ENCODE data around the gene SPPL2B.

The SPPL2B gene

DNA sequence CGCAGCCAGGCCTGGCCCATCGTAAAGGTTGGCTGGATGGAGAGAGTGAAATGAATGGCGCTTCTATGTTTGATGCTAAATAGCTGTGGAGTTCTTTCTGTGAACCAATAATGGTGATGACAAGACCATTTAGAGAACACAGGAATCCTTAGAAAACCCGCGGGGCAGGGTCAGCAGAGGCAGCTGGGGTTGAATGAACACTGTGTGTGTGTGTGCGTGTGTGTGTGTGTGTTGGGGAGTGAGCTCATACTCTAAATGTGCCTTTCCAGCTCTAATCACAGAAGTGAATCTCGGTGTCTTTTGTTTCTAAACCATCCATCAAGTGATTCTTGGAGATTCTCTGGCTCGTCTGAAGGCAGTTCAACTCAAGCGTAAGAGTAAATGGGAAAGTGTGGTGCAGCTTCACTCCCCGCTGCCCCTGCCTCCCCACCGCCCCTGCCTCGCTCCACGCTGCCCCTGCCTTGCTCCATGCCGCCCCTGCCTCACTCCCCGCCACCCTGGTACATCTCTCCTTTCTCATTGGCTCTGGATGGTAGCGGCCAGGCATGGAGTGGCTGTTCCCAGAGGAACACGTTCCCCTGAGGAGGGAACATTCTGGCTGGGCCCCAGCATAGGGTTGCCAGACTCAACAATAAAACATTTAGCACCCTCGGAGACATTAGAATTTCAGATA is 52.8 kb downstream of the SPPL2B start:
- DNase-seq (ENCODE audit: extremely low read depth, low read depth), result no peak

DNA sequence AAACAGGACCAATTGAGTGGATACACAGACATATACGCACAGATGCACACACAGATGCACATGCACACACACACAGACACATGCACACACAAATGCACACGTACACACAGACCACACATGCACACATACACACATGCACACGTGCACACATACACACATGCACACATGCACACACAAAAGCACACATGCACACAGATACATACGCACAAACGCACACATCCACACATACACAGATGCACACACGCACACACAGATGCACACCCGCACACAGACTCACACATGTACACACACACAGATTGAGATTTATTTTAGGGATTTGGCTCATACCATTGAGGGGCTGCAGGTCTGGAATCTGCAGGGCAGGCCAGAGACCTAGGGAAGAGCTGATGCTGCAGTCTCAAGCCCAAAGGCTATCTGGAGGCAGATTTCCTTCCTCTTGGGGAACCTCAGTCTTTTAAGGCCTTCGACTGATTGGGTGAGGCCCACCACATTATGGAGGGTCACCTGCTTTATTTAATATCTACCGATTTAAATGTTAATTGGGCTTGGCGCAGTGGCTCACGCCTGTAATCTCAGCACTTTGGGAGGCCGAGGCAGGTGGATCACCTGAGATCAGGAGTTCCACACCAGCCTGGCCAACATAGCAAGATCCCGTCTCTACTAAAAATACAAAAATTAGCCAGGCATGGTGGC is 54.2 kb downstream of the SPPL2B start:
- DNase-seq (ENCODE audit: extremely low read depth, low read depth), result no peak
- TF ChIP-seq, protein P1, sequence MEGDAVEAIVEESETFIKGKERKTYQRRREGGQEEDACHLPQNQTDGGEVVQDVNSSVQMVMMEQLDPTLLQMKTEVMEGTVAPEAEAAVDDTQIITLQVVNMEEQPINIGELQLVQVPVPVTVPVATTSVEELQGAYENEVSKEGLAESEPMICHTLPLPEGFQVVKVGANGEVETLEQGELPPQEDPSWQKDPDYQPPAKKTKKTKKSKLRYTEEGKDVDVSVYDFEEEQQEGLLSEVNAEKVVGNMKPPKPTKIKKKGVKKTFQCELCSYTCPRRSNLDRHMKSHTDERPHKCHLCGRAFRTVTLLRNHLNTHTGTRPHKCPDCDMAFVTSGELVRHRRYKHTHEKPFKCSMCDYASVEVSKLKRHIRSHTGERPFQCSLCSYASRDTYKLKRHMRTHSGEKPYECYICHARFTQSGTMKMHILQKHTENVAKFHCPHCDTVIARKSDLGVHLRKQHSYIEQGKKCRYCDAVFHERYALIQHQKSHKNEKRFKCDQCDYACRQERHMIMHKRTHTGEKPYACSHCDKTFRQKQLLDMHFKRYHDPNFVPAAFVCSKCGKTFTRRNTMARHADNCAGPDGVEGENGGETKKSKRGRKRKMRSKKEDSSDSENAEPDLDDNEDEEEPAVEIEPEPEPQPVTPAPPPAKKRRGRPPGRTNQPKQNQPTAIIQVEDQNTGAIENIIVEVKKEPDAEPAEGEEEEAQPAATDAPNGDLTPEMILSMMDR (IDR thresholded peaks at IDR 0.05; ENCODE audit: low read depth, low read length), result no peak

More for the DNA sequence above, 52.8 kb downstream of the SPPL2B start:
- TF ChIP-seq, protein P1 (IDR thresholded peaks at IDR 0.05; ENCODE audit: low read depth, low read length), result no peak

DNA sequence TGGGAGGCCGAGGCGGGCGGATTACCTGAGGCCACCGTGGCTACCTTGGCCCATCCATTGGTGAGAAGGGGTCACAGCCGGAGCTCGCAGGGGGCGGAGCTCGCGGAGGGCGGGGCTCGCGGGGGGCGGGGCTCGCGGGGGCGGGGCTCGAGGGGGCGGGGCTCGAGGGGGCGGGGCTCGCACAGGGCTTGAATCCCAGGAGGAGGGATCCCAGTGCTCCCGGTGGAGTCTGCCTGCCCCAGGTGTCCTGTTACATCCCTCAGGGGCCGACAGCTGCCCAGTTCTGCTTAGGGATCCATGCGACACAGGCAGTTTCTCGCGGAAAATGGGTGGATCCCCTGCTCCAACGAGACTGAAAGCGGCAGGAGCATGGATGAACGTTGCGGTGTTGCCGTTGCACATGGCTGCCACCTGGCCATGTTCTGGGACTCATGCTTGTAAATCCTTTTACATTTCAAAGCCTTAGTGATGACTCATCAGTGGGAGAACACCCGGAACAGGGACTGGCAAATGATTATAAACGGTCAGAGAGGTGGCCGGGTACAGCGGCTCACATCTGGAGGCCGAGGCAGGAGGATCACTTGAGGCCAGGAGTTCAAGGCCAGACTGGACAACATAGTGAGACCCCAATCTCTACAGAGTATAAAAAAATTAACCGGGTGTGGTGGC is 56.7 kb downstream of the SPPL2B start:
- TF ChIP-seq, protein P1 (IDR thresholded peaks at IDR 0.05; ENCODE audit: low read depth, low read length), result no peak
- peak; percentile 40 for DNase-seq (ENCODE audit: extremely low read depth, low read depth)

DNA sequence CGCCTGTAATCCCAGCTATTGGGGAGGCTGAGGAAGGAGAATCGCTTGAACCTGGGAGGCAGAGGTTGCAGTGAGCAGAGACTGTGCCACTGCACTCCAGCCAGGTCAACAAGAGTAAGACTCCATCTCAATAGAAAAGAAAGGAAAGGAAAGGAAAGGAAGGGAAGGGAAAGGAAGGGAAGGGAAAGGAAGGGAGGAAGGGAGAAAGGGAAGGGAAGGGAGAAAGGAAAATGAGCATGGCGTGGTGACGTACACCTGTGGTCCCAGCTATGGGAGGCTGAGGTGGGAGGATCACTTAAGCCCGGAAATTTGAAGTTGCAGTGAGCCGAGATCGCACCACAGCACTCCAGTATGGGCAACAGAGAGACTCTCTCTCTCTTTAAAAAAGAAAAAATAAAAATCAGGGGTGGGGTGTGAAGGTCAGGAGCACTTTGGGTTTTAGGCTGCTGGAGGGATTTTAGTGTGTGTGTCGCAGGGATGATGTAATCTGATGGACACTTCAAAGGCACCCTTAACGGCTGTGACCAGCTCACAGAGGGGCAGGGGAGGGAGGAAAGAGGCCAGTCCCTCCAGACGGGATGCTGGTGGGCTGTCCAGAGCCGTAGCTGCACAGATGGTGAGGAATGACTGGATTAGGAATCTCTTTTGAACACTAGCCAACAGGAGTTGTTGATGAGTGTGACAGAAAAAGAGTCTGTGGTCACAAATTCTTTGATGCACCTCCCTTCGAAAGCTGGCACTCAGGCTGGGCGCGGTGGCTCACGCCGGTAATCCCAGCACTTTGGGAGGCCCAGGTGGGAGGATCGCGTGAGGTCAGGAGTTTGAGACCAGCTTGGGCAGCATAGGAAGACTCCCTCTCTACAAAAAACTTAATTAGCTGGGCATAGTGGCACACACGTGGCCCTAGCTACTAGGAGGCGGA is 59.1 kb downstream of the SPPL2B start:
- DNase-seq (ENCODE audit: extremely low read depth, low read depth), result no peak
- TF ChIP-seq, protein P1 (IDR thresholded peaks at IDR 0.05; ENCODE audit: low read depth, low read length), result no peak

DNA sequence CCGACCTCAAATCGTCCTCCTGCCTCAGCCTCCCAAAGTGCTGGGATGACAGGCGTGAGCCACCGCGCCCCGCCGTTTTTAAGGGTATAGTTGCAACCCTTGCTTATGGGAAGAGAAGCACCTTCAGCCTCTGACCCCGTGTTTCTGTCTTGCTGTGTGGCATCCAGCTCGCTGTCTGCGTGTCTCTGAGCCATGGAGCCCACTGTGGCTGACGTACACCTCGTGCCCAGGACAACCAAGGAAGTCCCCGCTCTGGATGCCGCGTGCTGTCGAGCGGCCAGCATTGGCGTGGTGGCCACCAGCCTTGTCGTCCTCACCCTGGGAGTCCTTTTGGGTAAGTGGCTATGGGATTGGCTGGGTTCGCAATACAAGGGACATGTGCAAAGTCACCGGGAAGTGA is 61.1 kb downstream of the SPPL2B start:
- no peak for DNase-seq (ENCODE audit: extremely low read depth, low read depth)
- TF ChIP-seq, protein P1 (IDR thresholded peaks at IDR 0.05; ENCODE audit: low read depth, low read length), result no peak

DNA sequence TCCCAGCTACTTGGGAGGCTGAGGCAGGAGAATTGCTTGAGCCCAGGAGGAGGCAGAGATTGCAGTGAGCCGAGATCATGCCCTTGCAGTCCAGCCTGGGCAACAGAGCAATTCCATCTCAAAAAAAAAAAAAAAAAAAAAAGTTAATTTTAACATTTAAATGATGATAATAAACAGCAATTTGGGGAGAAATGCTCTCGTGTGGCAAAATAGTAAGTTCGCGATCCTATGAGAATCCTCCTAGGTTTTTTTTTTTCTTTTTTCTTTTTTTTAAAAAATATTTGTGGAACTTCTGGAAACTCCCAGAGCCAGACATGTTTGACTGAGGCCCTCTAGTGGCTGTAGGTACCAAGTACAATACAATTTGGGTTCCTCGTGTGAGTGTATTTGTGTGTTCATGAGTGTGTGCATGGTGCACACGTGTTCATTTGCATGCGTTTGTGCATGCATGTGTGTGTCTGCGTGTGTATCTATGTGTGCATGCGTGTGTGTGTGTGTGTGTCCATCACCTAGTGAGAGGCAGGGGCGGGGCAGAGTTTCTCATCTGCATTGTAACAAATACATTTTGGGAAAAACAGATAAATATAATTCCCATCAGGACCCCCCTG is 62.7 kb downstream of the SPPL2B start:
- TF ChIP-seq, protein P1 (IDR thresholded peaks at IDR 0.05; ENCODE audit: low read depth, low read length), result peak; percentile 74
- DNase-seq (ENCODE audit: extremely low read depth, low read depth), result peak; percentile 37
